Stimulated activated CD4-positive, alpha-beta T cell treated with anti-CD3 and anti-CD28 coated beads, TNF-alpha, amount 100 ng/mL, for 1 hour (primary cell): ENCODE measurements around the gene EXOC1.
"Not testable (repeated sequence)": the region's sequence is repeated elsewhere in the genome, so short reads cannot be mapped to it uniquely, and the experiment has no call there.

ENCODE experiments used
- DNase-seq, 3 donors: peaks; one replicate each; pipeline ENCODE4 v3.0.0-alpha.2; 2020; ENCODE audit warnings: low read depth in 3 of 3, low spot score in 1 of 3

EXOC1 gene

GRCh38 chr4:55903577-55903976 is 50.1 kb downstream of the EXOC1 start:
- DNase-seq = no peak

DNA sequence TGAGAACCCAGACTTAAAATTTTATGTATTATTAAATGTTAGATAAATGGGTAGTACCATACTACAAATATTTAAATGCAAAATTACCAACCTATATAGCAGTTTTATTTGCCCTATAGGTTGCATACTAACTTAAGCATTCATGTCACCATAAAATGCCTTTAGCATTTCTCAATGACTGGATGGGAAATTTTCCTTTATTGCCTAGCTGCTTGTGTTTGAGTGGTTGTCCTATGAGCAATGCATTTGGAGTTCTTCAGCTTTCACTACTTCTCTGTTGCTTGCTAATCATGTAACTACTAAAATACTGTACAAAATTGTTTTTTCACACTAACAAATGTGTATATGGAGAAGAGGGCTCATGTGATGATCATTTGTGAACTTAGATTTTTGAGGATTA is 51.1 kb downstream of the EXOC1 start:
- DNase-seq = no peak

GRCh38 chr4:55906323-55906722 is 52.9 kb downstream of the EXOC1 start:
- DNase-seq = no peak

DNA sequence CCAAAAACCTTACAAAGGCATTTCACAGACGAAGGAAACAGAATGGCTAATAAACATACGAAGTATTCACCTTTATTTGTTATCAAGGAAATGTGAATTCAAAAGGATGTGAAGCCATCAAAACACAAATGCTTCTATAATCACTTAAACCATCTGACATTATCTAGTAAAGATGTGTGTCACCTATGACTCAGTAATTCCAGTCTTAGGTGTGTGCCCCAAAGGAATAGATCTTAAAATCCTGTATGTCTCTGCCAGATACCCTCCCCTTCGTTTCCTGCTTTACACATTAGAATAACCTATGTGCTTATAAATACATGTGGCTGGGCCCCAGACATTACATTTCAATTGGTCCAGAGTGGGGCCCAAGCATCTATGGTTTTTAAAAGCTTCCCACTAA is 53.5 kb downstream of the EXOC1 start:
- DNase-seq = no peak

DNA sequence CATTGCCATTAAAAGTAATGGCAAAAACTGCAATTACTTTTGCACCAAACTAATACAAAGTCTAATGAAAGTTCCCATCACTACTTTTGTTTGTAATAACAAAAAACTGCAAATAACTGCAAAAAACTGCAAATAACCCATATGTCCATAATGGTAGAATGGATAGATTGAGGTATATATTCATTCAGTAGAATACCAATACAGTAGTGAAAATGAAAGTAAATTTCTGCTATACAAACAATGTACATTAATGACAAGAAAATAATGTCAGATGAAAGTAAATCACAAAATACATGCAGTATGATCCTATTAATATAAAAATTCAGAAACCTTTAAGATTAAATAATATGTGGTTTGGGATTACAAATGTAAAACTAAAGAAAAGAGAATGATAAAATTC is 54.0 kb downstream of the EXOC1 start:
- DNase-seq = no peak

GRCh38 chr4:55910140-55910539 is 56.7 kb downstream of the EXOC1 start:
- DNase-seq = no peak

DNA sequence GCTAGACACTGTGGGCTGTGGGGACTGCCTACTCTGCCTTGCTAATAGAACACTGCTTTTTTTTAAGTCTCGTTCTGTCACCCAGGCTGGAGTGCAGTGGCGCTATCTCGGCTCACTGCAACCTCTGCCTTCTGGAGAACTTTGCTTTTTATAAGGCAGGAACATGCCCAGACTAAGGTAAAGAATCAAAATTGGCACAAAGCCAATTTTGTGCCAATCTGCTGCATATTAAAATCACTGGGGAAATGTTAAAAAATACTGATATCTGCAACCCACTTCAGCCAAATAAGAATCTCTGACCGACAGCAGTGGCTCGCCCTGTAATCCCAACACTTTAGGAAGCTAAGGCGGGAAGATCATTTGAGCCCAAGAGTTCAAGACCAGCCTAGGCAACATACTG is 58.8 kb downstream of the EXOC1 start:
- no peak for DNase-seq

- no peak for DNase-seq
These were observed 67.1 kb downstream of the EXOC1 start for GRCh38 chr4:55920571-55920970.

- no peak for DNase-seq
These were observed 67.6 kb downstream of the EXOC1 start for GRCh38 chr4:55921093-55921492.

DNA sequence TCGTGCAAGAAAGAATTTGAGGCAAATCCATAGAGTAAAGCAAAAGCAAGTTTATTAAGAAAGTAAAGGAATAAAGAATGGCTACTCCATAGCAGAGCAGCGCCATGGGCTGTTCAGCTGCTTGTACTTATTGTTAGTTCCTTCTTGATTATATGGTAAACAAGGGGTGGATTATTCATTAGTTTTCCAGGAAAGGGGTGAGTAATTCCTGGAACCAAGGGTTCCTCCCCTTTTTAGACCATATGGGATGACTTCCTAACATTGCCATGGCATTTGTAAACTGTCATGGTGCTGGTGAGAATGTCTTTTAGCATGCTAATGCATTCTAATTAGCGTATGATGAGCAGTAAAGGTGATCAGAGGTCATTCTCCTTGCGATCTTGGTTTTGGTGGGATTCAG is 71.8 kb downstream of the EXOC1 start:
- no peak for DNase-seq

DNA sequence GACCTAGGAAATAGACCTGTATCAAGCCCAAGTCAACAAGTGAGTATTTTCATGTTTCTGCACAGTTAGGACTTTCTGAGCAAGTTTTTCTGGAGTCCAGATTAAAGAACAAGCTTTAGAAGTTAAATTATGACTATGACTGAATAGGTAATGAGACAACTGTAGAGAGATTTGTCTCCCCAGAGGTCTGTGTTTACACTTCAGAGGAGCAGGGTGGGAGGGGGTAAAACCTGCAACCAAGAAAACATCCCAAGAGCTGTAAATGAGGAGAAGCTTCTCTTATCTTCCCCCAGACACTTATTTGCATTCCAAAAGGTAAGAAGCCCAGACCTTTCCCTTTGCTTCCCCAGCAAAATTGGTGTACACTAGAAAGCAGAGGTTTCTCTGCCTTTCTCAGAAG is 73.2 kb downstream of the EXOC1 start:
- no peak for DNase-seq

- DNase-seq = no peak
These were observed 74.5 kb downstream of the EXOC1 start for GRCh38 chr4:55927803-55928437.

DNA sequence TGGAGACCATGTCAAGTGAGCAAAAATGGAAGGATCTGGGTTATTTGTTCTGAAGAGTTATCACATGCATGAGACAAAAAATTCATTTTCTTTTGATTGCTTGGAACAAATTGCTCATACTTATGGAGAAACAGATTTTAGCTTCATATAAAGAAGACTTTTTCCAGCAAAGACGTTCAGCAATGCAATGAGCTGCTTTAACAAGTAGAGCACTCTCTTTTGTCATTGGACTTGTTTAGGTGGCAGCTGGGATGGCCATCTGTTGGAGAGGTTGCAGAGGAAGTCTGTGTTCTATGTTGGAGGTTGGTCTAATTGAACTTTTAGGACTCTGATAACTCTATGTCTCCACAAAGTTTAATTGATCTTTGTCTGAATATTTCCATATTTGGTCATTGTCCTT is 75.4 kb downstream of the EXOC1 start:
- no peak for DNase-seq

DNA sequence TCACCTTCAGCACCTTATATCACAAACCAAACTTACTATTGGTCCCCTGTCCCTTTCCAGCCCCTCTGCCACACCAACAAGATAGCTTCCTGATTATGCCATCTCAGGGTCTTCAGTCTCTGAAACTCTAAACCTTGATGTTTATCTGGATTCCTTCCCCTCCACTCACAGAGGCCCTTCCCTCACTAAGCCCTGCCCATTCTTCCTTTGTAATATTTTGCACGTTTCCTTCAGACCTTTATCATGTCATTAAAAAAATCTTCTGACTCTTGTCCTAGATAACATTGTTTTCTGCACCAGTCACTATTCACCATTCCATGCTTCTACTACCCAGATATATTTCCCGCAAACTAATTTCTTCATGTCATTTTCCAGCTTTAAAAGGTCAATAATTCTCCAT is 77.6 kb downstream of the EXOC1 start:
- no peak for DNase-seq

GRCh38 chr4:55931833-55932232 is 78.4 kb downstream of the EXOC1 start:
- DNase-seq = no peak

DNA sequence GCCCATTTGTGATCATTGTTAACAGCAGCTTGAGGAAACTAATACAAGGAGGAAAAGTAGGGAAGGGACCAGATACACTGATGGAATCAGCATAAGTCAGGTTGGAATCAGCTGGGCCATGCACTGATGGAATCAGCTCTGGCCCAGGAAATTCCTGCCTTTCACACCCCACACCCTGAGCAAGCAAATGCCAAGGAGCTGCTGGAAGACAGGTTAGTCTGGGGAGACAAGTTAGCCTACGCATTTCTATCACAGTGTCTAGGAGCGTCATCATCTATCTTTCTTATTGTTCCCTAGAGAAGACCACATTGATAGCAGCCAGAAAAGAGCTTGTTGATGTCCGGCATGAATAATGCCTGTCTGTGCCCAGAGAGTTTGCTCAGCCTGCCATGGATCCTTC is 79.1 kb downstream of the EXOC1 start:
- no peak for DNase-seq

DNA sequence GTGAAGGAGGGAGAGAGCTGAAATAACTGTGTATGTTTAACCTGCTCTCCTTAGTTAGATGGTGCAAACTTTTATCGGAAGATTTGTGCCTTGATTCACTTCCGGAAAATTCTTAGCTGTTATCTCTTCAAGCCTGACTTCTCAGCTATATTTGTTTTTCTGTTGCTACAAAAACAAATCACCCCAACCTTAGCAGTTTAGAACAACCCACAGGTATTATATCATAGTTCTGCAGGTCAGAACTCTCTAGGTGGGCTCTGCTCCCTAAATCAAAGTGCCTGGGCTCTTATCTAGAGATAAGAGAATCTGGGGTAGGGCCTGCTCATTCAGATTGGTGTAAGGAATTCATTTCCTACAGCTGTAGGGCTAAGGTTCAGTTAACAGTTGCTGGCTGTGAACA is 80.2 kb downstream of the EXOC1 start:
- DNase-seq = no peak

DNA sequence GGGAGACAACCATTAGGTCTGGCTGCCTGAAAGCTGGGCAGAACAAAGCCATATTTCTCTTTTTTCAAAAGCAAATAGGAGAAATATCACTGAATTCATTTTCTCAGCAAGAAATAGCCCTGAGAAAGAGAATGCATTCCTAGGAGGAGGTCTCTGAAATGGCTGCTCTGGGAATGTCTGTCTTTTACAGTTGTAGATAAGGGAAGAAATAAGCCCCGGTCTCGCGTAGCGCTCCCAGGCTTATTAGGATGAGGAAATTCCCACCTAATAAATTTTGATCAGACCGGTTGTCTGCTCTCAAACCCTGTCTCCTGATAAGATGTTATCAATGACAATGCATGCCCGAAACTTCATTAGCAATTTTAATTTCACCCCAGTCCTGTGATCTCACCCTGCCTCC is 82.5 kb downstream of the EXOC1 start:
- not testable (repeated sequence) for DNase-seq

DNA sequence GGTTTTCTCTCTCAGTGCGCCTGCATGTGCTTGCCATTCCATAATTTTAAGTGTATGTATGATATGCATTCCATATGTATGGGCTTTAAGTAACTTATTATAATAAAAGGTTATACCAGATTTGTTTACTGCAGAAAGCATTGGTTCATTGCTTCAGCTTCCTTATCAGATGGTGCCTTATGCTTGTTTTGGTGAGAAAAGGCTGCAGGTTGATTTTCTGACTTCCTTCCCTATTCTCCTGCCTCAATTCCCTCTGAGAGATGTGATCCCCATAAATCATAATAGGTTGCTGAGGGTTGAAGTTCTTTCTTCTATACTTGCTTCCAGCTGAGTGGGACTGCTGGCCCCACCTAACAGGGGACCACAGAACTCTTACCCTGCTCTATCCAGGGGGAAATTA is 85.0 kb downstream of the EXOC1 start:
- no peak for DNase-seq

GRCh38 chr4:55939421-55939820 is 86.0 kb downstream of the EXOC1 start:
- no peak for DNase-seq

DNA sequence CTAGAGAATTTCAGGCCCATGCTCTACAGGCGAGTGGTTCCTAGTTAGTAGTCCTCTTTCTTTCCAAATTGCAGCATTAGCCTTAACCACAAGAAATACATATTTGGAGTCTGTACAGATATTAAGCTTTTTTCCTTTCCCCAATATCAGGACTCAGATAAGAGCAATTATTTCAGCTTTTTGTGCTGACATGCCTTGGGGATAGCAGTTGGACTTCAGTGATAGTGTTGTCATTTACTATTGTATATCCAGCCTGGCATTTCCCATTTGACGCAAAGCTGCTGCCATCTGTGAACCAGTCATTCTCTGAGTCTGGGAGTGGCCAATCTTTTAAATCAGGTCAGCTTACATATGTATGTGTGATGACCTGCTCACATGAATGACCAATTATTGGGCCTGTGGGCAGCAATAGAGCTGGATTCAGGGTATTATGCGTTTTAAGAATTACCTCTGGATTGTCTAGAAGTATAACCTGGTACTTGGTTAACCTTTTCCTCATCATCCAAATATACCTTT is 88.5 kb downstream of the EXOC1 start:
- DNase-seq = no peak

DNA sequence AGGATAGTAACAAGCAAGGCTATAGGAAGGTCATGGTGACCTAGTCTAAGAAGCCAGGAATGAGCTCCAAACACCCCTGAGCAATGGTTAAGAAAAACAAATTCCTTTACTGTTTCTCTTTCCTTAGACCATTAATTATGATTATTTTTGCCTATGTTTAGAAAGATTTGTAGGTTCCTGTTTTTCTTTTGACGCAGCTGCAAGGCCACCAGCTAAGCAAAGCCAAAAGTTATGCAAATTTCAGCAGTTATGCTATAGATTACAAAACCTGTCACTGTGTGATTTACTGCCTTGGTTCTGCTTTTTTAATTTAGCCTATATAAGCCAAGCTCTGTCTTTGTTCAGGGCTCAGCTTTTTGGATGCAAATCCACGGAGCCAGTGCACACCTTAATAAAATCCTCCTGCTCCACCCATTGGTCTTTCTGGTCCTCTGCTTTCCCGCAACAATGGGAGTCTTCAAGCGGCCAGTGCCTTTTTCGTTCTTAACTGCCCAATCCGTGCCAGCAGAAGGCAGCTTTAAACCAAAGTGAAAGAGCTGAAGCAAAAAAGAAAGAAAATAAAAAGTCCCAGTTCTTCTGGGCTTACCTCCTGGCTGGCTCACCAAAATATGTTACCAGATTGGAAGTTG is 93.9 kb downstream of the EXOC1 start:
- no peak for DNase-seq
